NK-92 (cell line): ENCODE results near the gene RHO.

Experiments used
- DNase-seq: peaks from one replicate; lab custom pipeline; 2025; ENCODE audit not compliant: unreplicated experiment; lab: John Stamatoyannopoulos, UW

RHO gene

GRCh38 chr3:129519896-129520715 lies 8.3 kb upstream of the RHO start:
- DNase-seq: no peak

DNA sequence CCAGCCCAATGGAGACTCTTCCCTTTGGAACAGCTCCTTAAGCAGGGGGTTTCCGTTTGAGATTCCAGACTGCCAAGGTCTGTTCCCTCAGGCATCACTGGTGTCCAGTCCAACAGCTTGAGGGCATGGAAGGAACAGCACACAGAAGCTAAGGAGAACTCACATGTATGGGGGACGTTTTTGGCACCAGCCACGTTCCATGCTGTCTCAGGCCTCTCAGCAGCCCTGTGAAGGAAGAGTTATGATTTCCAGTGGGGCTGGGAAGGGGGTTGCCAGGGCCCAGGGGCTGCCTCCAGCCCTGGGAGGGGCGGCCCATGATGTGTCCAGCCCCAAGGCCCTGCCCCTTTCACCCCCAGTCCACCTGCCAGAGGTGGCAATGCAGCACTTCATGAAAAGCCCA lies 7.5 kb upstream of the RHO start:
- DNase-seq: no peak

DNA sequence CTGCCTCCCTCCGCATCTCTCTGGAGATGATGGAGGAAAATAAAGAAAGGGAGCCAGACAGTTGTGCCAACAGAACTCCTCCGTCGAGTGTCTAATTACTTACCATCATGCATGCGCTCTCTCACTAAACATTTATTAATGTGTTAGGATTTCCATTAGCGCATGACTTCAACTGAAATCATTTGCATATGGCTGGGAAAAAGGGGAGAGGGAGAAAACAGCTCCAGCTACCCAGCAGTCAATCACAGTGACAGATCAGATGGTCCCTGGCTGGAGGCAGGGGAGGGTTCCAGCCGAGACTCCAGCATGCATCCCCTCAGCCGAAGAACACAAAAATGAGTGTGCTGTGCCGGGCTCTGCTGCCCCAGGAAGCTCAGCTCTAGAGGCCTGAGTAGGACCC lies 6.8 kb upstream of the RHO start:
- DNase-seq: no peak

GRCh38 chr3:129522953-129523352 lies 5.5 kb upstream of the RHO start:
- DNase-seq: no peak

DNA sequence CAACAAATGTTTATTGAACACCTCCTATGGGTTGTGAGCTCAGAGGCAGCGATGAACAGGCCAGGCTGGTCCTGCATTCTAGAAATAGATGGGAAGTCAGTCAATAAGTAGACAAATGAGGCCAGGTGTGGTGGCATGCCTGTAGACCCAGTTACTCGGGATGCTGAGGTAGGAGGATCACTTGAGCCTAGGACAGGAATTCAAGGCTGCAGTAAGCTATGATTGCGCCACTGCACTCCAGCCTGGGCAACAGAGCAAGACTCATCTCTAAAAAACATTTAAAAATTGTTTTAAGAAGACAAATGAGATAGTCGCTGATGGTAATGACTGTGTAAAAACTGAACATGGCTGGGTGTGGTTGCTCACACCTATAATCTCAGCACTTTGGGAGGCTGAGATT lies 4.4 kb upstream of the RHO start:
- no peak for DNase-seq

DNA sequence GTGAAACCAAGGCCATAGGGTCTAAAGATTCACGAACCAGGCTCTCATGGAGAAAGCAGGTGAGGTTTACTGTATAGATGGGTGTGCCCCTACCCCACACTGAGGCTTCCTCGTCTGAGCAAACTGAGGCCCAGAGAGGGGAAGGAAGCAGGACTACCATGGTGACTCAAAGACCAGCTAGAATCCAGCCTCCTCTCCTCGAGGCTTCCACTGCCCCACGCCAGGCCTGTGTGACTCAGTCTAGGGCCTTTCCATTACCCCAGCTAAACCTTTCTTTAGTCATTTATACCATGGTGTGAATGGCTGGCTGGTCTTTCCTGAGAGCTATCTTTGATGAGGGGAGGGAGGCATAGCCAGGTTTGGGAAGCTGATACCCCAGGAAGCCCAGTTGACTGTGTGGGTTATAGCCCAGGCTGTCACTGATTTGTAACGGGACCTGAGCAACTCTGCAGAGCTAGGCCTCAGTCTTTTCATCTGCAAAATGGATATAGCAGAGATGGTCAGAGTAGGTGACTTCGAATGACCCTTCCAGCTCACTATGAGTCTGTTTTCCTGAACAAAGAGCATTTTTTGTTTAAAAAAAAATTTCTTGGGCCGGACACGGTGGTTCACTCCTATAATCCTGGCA lies 3.0 kb upstream of the RHO start:
- no peak for DNase-seq

GRCh38 chr3:129526121-129526900 lies 2.1 kb upstream of the RHO start:
- DNase-seq: no peak

DNA sequence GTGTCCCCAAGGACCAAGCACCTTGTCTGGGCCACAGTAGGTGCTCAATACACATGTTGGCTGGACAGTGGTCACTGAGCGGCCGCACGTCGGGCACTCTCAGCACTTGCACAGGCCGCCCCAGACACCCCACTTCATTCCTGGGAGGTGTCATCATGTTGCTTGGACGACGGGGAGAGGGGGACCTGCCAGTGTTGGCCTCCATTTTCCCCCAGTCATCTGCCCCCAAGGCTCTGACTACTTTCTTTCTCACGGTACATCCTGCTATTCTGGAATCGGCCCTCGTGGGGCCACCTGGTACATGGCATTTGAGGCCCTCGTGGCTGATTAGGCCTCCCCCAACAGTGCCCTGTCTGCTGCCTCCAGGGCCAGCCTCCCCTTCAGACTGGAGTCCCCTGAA lies 1.2 kb upstream of the RHO start:
- no peak for DNase-seq

- no peak for DNase-seq
Measured at GRCh38 chr3:129529436-129530210, 1.2 kb downstream of the RHO start.

DNA sequence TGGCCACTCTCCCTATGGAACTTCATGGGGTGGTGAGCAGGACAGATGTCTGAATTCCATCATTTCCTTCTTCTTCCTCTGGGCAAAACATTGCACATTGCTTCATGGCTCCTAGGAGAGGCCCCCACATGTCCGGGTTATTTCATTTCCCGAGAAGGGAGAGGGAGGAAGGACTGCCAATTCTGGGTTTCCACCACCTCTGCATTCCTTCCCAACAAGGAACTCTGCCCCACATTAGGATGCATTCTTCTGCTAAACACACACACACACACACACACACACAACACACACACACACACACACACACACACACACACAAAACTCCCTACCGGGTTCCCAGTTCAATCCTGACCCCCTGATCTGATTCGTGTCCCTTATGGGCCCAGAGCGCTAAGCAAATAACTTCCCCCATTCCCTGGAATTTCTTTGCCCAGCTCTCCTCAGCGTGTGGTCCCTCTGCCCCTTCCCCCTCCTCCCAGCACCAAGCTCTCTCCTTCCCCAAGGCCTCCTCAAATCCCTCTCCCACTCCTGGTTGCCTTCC lies 1.9 kb downstream of the RHO start:
- no peak for DNase-seq

DNA sequence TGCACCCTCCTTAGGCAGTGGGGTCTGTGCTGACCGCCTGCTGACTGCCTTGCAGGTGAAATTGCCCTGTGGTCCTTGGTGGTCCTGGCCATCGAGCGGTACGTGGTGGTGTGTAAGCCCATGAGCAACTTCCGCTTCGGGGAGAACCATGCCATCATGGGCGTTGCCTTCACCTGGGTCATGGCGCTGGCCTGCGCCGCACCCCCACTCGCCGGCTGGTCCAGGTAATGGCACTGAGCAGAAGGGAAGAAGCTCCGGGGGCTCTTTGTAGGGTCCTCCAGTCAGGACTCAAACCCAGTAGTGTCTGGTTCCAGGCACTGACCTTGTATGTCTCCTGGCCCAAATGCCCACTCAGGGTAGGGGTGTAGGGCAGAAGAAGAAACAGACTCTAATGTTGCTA lies 2.4 kb downstream of the RHO start:
- DNase-seq: no peak

DNA sequence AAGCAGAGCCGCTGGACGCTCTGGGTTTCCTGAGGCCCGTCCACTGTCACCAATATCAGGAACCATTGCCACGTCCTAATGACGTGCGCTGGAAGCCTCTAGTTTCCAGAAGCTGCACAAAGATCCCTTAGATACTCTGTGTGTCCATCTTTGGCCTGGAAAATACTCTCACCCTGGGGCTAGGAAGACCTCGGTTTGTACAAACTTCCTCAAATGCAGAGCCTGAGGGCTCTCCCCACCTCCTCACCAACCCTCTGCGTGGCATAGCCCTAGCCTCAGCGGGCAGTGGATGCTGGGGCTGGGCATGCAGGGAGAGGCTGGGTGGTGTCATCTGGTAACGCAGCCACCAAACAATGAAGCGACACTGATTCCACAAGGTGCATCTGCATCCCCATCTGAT lies 3.3 kb downstream of the RHO start:
- DNase-seq: no peak

- no peak for DNase-seq
Measured at GRCh38 chr3:129532261-129532660, 3.8 kb downstream of the RHO start.

- no peak for DNase-seq
Measured at GRCh38 chr3:129533406-129533805, 5.0 kb downstream of the RHO start.

GRCh38 chr3:129534428-129535027 lies 6.1 kb downstream of the RHO start:
- no peak for DNase-seq

DNA sequence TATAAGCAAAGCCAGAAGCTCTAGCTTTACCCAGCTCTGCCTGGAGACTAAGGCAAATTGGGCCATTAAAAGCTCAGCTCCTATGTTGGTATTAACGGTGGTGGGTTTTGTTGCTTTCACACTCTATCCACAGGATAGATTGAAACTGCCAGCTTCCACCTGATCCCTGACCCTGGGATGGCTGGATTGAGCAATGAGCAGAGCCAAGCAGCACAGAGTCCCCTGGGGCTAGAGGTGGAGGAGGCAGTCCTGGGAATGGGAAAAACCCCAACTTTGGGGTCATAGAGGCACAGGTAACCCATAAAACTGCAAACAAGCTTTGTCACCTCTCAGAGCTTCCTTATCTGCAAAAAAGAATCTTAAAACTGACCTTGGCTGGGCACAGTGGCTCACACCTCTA lies 6.6 kb downstream of the RHO start:
- DNase-seq: no peak

GRCh38 chr3:129536374-129536667 lies 7.9 kb downstream of the RHO start:
- DNase-seq: no peak

DNA sequence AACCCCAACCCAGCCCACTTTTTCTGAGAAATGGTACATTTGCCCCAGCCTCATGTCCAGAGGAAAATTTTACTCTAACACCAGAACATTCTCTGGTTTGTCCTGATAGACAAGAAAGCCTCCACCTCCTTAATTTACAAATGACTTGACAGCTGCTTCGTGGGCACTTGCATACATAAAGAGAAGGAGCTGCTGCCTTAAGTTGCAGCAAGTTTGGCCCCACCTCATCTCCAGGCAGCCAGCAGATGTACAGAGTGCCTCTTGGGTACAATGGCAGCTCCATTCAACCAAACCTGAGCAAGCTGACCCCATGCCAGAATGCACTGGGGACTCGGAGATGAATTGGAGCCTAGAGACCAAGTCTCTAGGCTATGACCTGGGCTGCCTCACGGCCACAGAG lies 8.4 kb downstream of the RHO start:
- no peak for DNase-seq

- no peak for DNase-seq
Measured at GRCh38 chr3:129539206-129539605, 10.8 kb downstream of the RHO start.

DNA sequence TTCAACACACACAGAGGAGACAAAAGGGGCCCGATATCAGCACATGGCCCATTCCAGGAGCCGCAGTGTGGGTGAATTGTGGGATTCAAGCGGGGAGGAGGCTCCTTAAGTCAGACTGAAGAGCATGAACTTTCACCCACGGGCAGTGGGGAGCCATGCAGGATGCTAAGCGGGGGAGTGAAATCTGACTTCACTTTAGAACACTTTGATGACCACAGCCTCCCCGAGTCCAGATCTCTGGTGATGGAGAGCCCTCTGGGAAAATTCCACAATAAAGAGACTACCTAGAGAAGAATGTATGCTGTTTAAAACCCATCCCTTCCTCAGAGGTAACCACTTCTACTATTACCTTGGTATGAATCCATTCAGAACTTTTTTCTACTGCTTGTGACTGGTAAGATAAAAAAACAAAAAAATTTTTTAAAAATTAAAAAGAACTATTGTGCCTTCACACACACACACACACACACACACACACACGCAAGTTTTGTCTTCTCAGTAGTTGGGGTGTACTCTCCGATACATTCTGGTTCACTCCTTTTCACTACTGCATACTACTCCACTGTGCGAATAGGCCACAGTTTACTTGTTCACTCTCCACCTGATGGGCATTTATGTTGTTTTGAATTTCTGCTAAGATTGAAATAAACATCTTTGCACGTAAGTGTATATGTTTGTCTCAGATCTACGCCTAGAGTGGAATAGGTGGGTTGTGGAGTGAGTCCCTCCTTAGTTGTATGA lies 12.5 kb downstream of the RHO start:
- no peak for DNase-seq
